22Rv1 (cell line): ENCODE measurements around the gene PDE2A.

ENCODE experiments used
- ZFX ChIP-seq: fragments of 450-650 bp; IDR thresholded peaks from 2 replicates; pipeline ENCODE4 v1.6.1; 2017; ENCODE audit warnings: antibody characterized with exemption, borderline replicate concordance
- TF ChIP-seq, protein P1 (sequence below): fragments of 450-650 bp; IDR thresholded peaks from 2 replicates; pipeline ENCODE4 v1.5.1; 2017; ENCODE audit warnings: mild to moderate bottlenecking

GRCh38 chr11:72693271-72693968 lies 19.2 kb upstream of the PDE2A start:
- TF ChIP-seq, protein P1, sequence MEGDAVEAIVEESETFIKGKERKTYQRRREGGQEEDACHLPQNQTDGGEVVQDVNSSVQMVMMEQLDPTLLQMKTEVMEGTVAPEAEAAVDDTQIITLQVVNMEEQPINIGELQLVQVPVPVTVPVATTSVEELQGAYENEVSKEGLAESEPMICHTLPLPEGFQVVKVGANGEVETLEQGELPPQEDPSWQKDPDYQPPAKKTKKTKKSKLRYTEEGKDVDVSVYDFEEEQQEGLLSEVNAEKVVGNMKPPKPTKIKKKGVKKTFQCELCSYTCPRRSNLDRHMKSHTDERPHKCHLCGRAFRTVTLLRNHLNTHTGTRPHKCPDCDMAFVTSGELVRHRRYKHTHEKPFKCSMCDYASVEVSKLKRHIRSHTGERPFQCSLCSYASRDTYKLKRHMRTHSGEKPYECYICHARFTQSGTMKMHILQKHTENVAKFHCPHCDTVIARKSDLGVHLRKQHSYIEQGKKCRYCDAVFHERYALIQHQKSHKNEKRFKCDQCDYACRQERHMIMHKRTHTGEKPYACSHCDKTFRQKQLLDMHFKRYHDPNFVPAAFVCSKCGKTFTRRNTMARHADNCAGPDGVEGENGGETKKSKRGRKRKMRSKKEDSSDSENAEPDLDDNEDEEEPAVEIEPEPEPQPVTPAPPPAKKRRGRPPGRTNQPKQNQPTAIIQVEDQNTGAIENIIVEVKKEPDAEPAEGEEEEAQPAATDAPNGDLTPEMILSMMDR: 0 out of 2 replicates have a peak, but pooled peaks have one; percentile 13
- TF ChIP-seq ZFX: no peak
